Measurements from ENCODE around the gene MED31. TPM values are rescaled to one million over a fixed set of nuclear protein-coding genes. Genes with fewer than 3 reads are reported as not detected.

MED31 gene
- total and polyA plus RNA-seq, 2 of the 13 experiments (the other 11 are each of a cell fraction or from before 2014, with no cell fraction given), result 19.0 to 20.9 TPM

DNA sequence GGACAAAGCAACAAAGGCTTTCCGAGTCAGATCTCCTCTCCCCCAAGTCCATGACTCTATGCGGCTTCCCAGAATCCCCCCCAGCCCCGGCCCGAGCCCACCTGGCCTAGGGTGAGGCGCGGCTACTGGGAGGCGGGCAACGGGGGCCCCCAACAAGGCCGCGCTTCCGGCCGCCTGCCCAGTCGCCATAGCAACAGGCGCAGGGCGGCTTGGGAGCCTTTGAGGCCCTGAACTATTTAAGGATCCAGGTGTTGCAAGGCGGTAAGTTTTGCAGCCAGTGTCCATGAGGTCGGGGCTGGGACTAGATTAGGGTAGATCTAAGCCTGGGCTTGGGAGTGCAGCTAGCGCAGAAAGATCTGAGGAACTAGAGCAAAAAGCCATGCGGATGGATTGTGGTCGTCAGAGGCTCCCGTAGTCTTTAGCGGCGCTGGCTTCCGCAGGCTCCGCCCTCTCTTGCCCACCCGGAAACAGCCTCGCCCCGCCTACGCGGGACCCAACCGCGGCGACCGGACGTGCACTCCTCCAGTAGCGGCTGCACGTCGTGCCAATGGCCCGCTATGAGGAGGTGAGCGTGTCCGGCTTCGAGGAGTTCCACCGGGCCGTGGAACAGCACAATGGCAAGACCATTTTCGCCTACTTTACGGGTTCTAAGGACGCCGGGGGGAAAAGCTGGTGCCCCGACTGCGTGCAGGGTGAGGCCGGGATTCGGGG lies 10.7 kb downstream of the MED31 start, which contains the start of the genes KIAA0753 and TXNDC17 (continued):
- no peak for TF ChIP-seq BATF2 (CRISPR knock-in tag; IDR thresholded peaks at IDR 0.05)
- peak; percentile 50; the same call in 1 of the 2 replicates for TF ChIP-seq MAZ (IDR thresholded peaks at IDR 0.05; ENCODE audit: borderline replicate concordance, low read depth, low read length)
- TF ChIP-seq MAZ (CRISPR knock-in tag; IDR thresholded peaks at IDR 0.05; ENCODE audit: low read depth), result no peak; the same call in 1 of the 2 replicates
- TF ChIP-seq ZNF644 (CRISPR knock-in tag; IDR thresholded peaks at IDR 0.05; ENCODE audit: low read depth), result 0 out of 2 replicates have a peak, but pooled peaks have one; percentile 33
- peak; percentile 83; the same call in 1 of the 2 replicates for TF ChIP-seq AKAP8 (CRISPR knock-in tag; IDR thresholded peaks at IDR 0.05)
- TF ChIP-seq ZBTB21 (CRISPR knock-in tag; IDR thresholded peaks at IDR 0.05), result peak; percentile 32; the same call in 1 of the 2 replicates
- no peak for TF ChIP-seq NFRKB (IDR thresholded peaks at IDR 0.05)
- TF ChIP-seq ZNF232 (CRISPR knock-in tag; IDR thresholded peaks at IDR 0.05; ENCODE audit: borderline replicate concordance), result peak; percentile 80
- TF ChIP-seq ZNF850 (CRISPR knock-in tag; conservative IDR thresholded peaks at IDR 0.05), result no peak
- TF ChIP-seq, protein P1, sequence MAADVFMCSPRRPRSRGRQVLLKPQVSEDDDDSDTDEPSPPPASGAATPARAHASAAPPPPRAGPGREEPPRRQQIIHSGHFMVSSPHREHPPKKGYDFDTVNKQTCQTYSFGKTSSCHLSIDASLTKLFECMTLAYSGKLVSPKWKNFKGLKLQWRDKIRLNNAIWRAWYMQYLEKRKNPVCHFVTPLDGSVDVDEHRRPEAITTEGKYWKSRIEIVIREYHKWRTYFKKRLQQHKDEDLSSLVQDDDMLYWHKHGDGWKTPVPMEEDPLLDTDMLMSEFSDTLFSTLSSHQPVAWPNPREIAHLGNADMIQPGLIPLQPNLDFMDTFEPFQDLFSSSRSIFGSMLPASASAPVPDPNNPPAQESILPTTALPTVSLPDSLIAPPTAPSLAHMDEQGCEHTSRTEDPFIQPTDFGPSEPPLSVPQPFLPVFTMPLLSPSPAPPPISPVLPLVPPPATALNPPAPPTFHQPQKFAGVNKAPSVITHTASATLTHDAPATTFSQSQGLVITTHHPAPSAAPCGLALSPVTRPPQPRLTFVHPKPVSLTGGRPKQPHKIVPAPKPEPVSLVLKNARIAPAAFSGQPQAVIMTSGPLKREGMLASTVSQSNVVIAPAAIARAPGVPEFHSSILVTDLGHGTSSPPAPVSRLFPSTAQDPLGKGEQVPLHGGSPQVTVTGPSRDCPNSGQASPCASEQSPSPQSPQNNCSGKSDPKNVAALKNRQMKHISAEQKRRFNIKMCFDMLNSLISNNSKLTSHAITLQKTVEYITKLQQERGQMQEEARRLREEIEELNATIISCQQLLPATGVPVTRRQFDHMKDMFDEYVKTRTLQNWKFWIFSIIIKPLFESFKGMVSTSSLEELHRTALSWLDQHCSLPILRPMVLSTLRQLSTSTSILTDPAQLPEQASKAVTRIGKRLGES (CRISPR knock-in tag; IDR thresholded peaks at IDR 0.05; ENCODE audit: borderline replicate concordance), result no peak
- peak; percentile 84 for TF ChIP-seq SP4 (CRISPR knock-in tag; IDR thresholded peaks at IDR 0.05)
- TF ChIP-seq TP53 (CRISPR knock-in tag; conservative IDR thresholded peaks at IDR 0.05), result no peak
- 0 out of 2 replicates have a peak, but pooled peaks have one; percentile 49 for TF ChIP-seq ZFP41 (CRISPR knock-in tag; IDR thresholded peaks at IDR 0.05; ENCODE audit: borderline replicate concordance)
- 0 out of 2 replicates have a peak, but pooled peaks have one; percentile 63 for TF ChIP-seq GLI4 (CRISPR knock-in tag; IDR thresholded peaks at IDR 0.05; ENCODE audit: borderline replicate concordance)
- TF ChIP-seq, protein P2, sequence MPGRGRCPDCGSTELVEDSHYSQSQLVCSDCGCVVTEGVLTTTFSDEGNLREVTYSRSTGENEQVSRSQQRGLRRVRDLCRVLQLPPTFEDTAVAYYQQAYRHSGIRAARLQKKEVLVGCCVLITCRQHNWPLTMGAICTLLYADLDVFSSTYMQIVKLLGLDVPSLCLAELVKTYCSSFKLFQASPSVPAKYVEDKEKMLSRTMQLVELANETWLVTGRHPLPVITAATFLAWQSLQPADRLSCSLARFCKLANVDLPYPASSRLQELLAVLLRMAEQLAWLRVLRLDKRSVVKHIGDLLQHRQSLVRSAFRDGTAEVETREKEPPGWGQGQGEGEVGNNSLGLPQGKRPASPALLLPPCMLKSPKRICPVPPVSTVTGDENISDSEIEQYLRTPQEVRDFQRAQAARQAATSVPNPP (CRISPR knock-in tag; IDR thresholded peaks at IDR 0.05), result peak; percentile 73; the same call in 1 of the 2 replicates
- TF ChIP-seq, protein P3, sequence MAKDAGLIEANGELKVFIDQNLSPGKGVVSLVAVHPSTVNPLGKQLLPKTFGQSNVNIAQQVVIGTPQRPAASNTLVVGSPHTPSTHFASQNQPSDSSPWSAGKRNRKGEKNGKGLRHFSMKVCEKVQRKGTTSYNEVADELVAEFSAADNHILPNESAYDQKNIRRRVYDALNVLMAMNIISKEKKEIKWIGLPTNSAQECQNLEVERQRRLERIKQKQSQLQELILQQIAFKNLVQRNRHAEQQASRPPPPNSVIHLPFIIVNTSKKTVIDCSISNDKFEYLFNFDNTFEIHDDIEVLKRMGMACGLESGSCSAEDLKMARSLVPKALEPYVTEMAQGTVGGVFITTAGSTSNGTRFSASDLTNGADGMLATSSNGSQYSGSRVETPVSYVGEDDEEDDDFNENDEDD (CRISPR knock-in tag; IDR thresholded peaks at IDR 0.05; ENCODE audit: borderline replicate concordance), result peak; percentile 63; the same call in 1 of the 2 replicates
- TF ChIP-seq RBM22 (optimal IDR thresholded peaks at IDR 0.05; ENCODE audit: low read length), result peak; percentile 90
- peak; percentile 83; the same call in 1 of the 2 replicates for TF ChIP-seq ZNF607 (CRISPR knock-in tag; IDR thresholded peaks at IDR 0.05; ENCODE audit: borderline replicate concordance)
- peak; percentile 72; the same call in 1 of the 2 replicates for TF ChIP-seq MEF2D (CRISPR knock-in tag; IDR thresholded peaks at IDR 0.05)
- TF ChIP-seq, protein P4, sequence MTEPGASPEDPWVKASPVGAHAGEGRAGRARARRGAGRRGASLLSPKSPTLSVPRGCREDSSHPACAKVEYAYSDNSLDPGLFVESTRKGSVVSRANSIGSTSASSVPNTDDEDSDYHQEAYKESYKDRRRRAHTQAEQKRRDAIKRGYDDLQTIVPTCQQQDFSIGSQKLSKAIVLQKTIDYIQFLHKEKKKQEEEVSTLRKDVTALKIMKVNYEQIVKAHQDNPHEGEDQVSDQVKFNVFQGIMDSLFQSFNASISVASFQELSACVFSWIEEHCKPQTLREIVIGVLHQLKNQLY (CRISPR knock-in tag; IDR thresholded peaks at IDR 0.05), result no peak; the same call in 1 of the 2 replicates
- no peak for TF ChIP-seq PCBP1 (IDR thresholded peaks at IDR 0.05; ENCODE audit: borderline replicate concordance, low read depth, low read length)
- no peak for TF ChIP-seq ZNF775 (CRISPR knock-in tag; IDR thresholded peaks at IDR 0.05; ENCODE audit: borderline replicate concordance)
- TF ChIP-seq ZNF557 (CRISPR knock-in tag; IDR thresholded peaks at IDR 0.05), result no peak
- peak; percentile 90; the same call in 1 of the 2 replicates for TF ChIP-seq ZNF430 (CRISPR knock-in tag; IDR thresholded peaks at IDR 0.05)

Measured in HepG2 (cell line).